ENCODE data around the gene ANKRD52. TPM values are rescaled to one million over a fixed set of nuclear protein-coding genes. Genes with fewer than 3 reads are reported as not detected.
A peak's percentile ranks its signal among the peaks of the same experiment; 100 is the strongest.

ANKRD52 gene
- total RNA-seq, 1 experiment from 2014 or later: 56.6 TPM

GRCh38 chr12:56230432-56231183 is 27.6 kb downstream of the ANKRD52 start:
- no peaks in the 10 kb centered on the region for H3K9me2 ChIP-seq (ENCODE audit: insufficient read depth)
- TF ChIP-seq REST (IDR thresholded peaks at IDR 0.05; ENCODE audit: low read depth) (no peak), CBX3 (IDR thresholded peaks at IDR 0.05; ENCODE audit: low read depth) (no peak), EZH2phosphoT487 (IDR thresholded peaks at IDR 0.05; ENCODE audit: borderline replicate concordance) (no peak), YY1 (IDR thresholded peaks at IDR 0.05; ENCODE audit: extremely low read depth, insufficient replicate concordance, low read depth, low read length) (no peak), SP1 (IDR thresholded peaks at IDR 0.05; ENCODE audit: low read depth) (no peak)
- H3K36me3 ChIP-seq (ENCODE audit: control insufficient read depth in 1 of 2, insufficient read depth in 2 of 2, low read length in 2 of 2): peaks cover 0 to 2% of the 10 kb centered on the region in 2 experiments; a peak in 1 of 4 replicates
- no peak overlapping the region for H2AFZ ChIP-seq (ENCODE audit: low read depth, low read length, poor library complexity, severe bottlenecking)
- no peaks in the 10 kb centered on the region for H3K79me2 ChIP-seq (ENCODE audit: insufficient read depth, low read length)
- no peaks in the 10 kb centered on the region for H4K20me1 ChIP-seq (ENCODE audit: insufficient read depth)
- no peak overlapping the region for H3K9ac ChIP-seq (ENCODE audit: low read length)
- no peaks in the 10 kb centered on the region for H3K27me3 ChIP-seq (ENCODE audit: insufficient read depth, low read length)
- DNase-seq (ENCODE audit: low read depth, low spot score) (no peak), ATAC-seq (peak; percentile 19; the same call in 1 of the 2 replicates)
- no peaks in the 10 kb centered on the region for H3K9me3 ChIP-seq (ENCODE audit: control insufficient read depth in 1 of 2, insufficient read depth in 1 of 2, low read depth in 1 of 2, low read length in 2 of 2)
- RAD21 ChIA-PET (ENCODE audit: low non-redundant PET in 1 of 2, low total read pairs in 2 of 2, uncharacterized antibody in 2 of 2, unreplicated experiment in 2 of 2): no interaction called here
- H3K4me3 ChIP-seq (replicated peaks in 1 of 2; ENCODE audit: low read depth in 1 of 2, low read length in 2 of 2): no peak overlapping the region
- intact Hi-C loops (cut with micrococcal nuclease): no loop called here
- no peak overlapping the region for H3K27ac ChIP-seq (ENCODE audit: low read depth, low read length)
- CTCF ChIA-PET: no interaction called here
- peaks cover 0 to 6% of the 10 kb centered on the region in 2 experiments; a peak in 1 of 4 replicates for H3K4me1 ChIP-seq (ENCODE audit: control insufficient read depth in 1 of 2, insufficient read depth in 2 of 2, low read length in 2 of 2)
- H3K4me2 ChIP-seq (ENCODE audit: low read length): no peak overlapping the region
- POLR2A ChIA-PET: no interaction called here
- no TSS peak for BruUV-seq (replicated peaks)

Measured in HCT116 (cell line).